Gastroesophageal sphincter (tissue), 4 donors: ENCODE data around the gene PGF. TPM values are rescaled to one million over a fixed set of nuclear protein-coding genes. Genes with fewer than 3 reads are reported as not detected.

Source experiments
- ATAC-seq: fragments of 150-250 bp; one replicate; pipeline ENCODE4 v1.9.1; 2016; ENCODE audit warnings: mild to moderate bottlenecking, moderate library complexity
- H3K27ac ChIP-seq, 4 donors: fragments of 200-600 bp; sonication (generic) in 3 of 4; 1 replicate in 3 of 4; 2 replicates in 1 of 4; pipeline ENCODE4 v1.5.1; 2016 to 2019
- H3K27me3 ChIP-seq: fragments of 200-600 bp; sonication (generic); one replicate; pipeline ENCODE4 v1.5.1; 2019
- H3K36me3 ChIP-seq, 2 donors: fragments of 200-600 bp; sonication (generic); one replicate each; pipeline ENCODE4 v1.5.1; 2019; ENCODE audit warnings: control low read depth in 1 of 2
- H3K4me1 ChIP-seq, 3 donors: fragments of 200-600 bp; sonication (generic); 1 replicate in 2 of 3; 2 replicates in 1 of 3; pipeline ENCODE4 v1.5.1; 2016 to 2019; ENCODE audit warnings: control low read depth in 2 of 3
- H3K4me3 ChIP-seq, 2 donors: fragments of 200-600 bp; sonication (generic); one replicate each; pipeline ENCODE4 v1.5.1; 2019; ENCODE audit warnings: mild to moderate bottlenecking in 1 of 2, moderate library complexity in 1 of 2
- H3K9me3 ChIP-seq, 3 donors: fragments of 200-600 bp; sonication (generic); one replicate each; pipeline ENCODE4 v1.5.1; 2017 to 2019; ENCODE audit warnings: control low read depth in 2 of 3
- EP300 ChIP-seq: sonication (generic); formaldehyde crosslinking; IDR thresholded peaks from one replicate; pipeline ENCODE4 v1.6.1; 2017; ENCODE audit warnings: antibody characterized with exemption, mild to moderate bottlenecking
- POLR2A ChIP-seq, 2 donors: fragments of 450-650 bp; IDR thresholded peaks; one replicate each; pipeline ENCODE4 v1.6.1; 2017; ENCODE audit warnings: antibody characterized with exemption in 2 of 2, mild to moderate bottlenecking in 2 of 2, moderate library complexity in 1 of 2
- POLR2AphosphoS5 ChIP-seq: sonication (generic); formaldehyde crosslinking; IDR thresholded peaks from one replicate; pipeline ENCODE4 v1.6.1; 2017; ENCODE audit warnings: antibody characterized with exemption
- WGBS, 2 donors: methylation state at CpG; one replicate each; pipeline ENCODE4 v1.1.5; 2018; ENCODE audit warnings: low coverage in 1 of 2; 5-methylcytosine and 5-hydroxymethylcytosine counted together
- total RNA-seq, 4 donors: library from RNA; depleted of rRNA; stranded (reverse); fragments of >200 nt; gene quantifications; one replicate each; pipeline ENCODE4 v1.1.0, GENCODE V29; 2016
- TF ChIP-seq, protein P1 (sequence below), 4 experiments: fragments of 200-600 bp in 2 of 4; fragments of 450-650 bp in 2 of 4; sonication (generic) in 1 of 4; IDR thresholded peaks; one replicate each; pipeline ENCODE4 v1.5.1; 2017 to 2019; ENCODE audit warnings: antibody characterized with exemption in 4 of 4, mild to moderate bottlenecking in 2 of 4, moderate library complexity in 2 of 4

The PGF gene
- total RNA-seq, 4 donors from 2014 or later, result 11.2 to 21.0 (median 16.5) TPM

DNA sequence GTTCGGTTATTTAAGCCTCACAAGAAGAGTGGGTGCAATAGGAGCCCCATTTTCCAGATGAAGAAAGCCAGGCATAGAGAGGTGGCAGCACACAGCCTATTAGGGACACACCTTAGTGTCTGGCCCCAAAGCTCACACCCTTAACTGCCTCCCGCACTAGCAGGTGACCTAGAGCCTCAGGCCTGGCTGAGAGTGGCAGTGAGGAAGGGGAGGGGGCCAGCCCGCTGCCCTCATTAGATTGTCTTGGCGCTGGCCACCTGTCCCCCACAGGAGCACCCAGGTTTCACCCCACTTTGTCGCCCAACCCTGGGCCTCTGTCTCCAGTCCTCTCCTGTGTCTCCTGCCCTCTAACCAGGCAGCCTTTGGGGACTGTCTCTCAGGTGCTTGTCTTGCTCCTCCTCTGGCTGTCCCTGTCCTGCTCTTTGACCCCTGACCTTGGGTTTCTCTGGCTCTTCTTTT lies 18.5 kb upstream of the PGF start:
- H3K4me3 ChIP-seq, result no peak overlapping the region
- no peak for ATAC-seq
- H3K36me3 ChIP-seq, result no peaks in the 10 kb centered on the region
- H3K27ac ChIP-seq, result peak overlapping the region in 2 of 4 donors; percentile 53 to 69
- H3K27me3 ChIP-seq, result no peaks in the 10 kb centered on the region
- 85 to 94% methylated on average over 4 to 5 of the region's 5 CpGs for whole genome bisulfite sequencing, 2 donors
- no peaks in the 10 kb centered on the region for H3K9me3 ChIP-seq
- peaks cover 0 to 52% (median 13%) of the 10 kb centered on the region in 3 donors for H3K4me1 ChIP-seq
- TF ChIP-seq, protein P1, sequence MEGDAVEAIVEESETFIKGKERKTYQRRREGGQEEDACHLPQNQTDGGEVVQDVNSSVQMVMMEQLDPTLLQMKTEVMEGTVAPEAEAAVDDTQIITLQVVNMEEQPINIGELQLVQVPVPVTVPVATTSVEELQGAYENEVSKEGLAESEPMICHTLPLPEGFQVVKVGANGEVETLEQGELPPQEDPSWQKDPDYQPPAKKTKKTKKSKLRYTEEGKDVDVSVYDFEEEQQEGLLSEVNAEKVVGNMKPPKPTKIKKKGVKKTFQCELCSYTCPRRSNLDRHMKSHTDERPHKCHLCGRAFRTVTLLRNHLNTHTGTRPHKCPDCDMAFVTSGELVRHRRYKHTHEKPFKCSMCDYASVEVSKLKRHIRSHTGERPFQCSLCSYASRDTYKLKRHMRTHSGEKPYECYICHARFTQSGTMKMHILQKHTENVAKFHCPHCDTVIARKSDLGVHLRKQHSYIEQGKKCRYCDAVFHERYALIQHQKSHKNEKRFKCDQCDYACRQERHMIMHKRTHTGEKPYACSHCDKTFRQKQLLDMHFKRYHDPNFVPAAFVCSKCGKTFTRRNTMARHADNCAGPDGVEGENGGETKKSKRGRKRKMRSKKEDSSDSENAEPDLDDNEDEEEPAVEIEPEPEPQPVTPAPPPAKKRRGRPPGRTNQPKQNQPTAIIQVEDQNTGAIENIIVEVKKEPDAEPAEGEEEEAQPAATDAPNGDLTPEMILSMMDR (IDR thresholded peaks at IDR 0.05), result no peak
- TF ChIP-seq EP300 (no peak), POLR2A (IDR thresholded peaks at IDR 0.05) (no peak), POLR2AphosphoS5 (no peak)

DNA sequence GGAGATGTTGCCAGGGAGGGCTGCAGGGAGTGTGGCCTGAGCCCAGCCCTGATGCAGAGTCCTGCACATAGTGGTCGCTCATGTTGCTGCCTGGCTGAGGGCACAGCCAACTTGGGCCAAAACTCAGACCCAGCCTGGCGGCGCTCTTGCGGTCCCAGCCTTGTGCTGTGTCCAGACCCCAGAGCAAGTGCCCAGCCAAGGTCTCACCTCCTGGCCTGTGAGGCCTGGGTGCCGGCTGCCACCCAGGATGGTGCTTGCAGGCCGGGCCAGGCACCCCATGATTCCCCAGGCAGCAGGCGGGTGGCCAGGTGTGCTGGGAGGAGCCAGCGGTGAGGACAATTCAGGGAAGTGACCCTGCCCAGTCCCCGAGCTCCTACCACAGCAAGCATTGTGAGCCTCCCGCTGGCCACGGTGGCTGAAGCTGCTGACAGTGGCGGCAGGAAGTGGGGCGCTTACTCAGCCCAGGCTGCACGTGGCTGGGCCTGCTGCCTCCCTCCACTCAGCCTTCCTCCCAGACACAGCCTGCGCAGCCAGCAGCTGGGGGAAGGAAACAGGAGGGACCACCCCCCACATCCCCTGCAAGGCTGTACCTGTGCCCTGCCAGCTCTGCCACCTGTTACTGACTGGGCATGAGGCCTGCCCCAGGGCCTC lies 17.7 kb upstream of the PGF start:
- H3K27me3 ChIP-seq, result no peaks in the 10 kb centered on the region
- H3K9me3 ChIP-seq, result no peaks in the 10 kb centered on the region
- no peak for TF ChIP-seq POLR2A (IDR thresholded peaks at IDR 0.05)
- peak; percentile 31 for TF ChIP-seq POLR2AphosphoS5
- no peak overlapping the region for H3K4me3 ChIP-seq
- H3K27ac ChIP-seq, result peak overlapping the region in 2 of 4 donors; percentile 53 to 69
- no peaks in the 10 kb centered on the region for H3K36me3 ChIP-seq
- ATAC-seq, result peak; percentile 58
- peaks cover 0 to 46% (median 13%) of the 10 kb centered on the region in 3 donors for H3K4me1 ChIP-seq
- whole genome bisulfite sequencing, 2 donors, result no CpG with 5 or more reads among the region's 15 CpGs

DNA sequence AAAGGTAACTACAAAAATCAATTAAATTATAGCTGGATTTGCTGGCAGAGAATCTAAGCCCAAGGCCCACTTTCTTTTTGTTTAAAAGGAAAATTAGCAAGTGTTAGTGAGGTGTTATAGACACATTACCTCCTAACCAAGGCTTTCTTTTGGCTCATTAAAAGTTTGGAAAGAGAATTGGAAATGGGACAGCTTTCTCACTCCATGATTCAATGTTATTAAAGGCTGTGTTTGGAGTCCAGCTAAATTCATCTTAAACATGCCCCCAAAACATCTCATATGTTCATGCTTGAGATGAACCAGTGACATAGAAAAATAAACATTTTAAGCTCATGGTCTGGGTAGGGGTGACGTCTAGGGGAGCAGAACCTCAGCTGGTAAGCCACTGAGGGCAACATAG lies 13.4 kb upstream of the PGF start:
- Histone ChIP-seq H3K27ac (no peak overlapping the region), H3K36me3 (no peaks in the 10 kb centered on the region), H3K9me3 (no peaks in the 10 kb centered on the region), H3K27me3 (no peaks in the 10 kb centered on the region), H3K4me3 (no peak overlapping the region), H3K4me1 (peaks cover 0 to 25% (median 4%) of the 10 kb centered on the region in 3 donors)
- no peak for ATAC-seq
- TF ChIP-seq POLR2AphosphoS5, result no peak
- no peak for TF ChIP-seq POLR2A (IDR thresholded peaks at IDR 0.05)
- TF ChIP-seq, protein P1 (IDR thresholded peaks at IDR 0.05), result no peak
- TF ChIP-seq EP300, result no peak
- WGBS, 2 donors, result 46 to 67% methylated on average over 1 of the region's 1 CpG

DNA sequence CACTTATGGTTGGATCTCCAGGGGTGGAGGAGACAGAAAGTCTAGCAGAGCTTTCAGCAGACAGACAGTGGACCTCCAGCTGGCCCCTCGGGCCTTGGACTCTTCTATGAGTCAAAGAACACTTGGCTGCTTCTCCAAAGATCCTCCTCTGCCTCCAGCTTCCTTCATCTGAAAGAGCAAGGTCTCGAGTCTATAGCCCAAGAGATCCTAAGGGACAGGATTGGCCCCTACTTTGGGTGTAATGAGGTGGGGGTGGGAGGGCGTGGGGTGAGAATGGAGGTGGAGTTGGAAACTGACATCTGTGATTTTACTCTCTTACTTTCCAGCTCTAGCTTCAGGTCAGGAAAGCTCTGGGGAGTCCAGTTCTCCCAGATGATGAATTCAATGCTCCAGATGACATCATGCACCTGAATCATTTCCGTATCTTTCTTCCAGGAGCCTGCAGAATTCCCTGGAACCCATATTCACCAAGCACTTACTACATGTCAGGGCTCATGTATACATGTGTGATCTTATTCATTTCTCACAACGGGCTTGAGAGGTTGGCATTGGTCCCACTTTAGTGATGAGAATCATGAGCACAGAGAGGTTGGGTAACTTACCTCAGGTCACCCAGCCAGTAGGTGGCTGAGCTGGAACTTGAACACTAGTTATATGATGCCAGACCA lies 10.2 kb upstream of the PGF start:
- 56% methylated on average over 5 of the region's 5 CpGs; no CpG with 5 or more reads in 1 of the 2 donors for WGBS, 2 donors
- Histone ChIP-seq H3K9me3 (no peaks in the 10 kb centered on the region), H3K27ac (no peak overlapping the region), H3K36me3 (no peaks in the 10 kb centered on the region), H3K4me3 (no peak overlapping the region), H3K27me3 (no peaks in the 10 kb centered on the region), H3K4me1 (peaks cover 0 to 21% (median 0%) of the 10 kb centered on the region in 3 donors)
- TF ChIP-seq EP300 (no peak), POLR2A (IDR thresholded peaks at IDR 0.05) (no peak), POLR2AphosphoS5 (no peak)
- TF ChIP-seq, protein P1 (IDR thresholded peaks at IDR 0.05), result no peak
- ATAC-seq, result peak; percentile 21

DNA sequence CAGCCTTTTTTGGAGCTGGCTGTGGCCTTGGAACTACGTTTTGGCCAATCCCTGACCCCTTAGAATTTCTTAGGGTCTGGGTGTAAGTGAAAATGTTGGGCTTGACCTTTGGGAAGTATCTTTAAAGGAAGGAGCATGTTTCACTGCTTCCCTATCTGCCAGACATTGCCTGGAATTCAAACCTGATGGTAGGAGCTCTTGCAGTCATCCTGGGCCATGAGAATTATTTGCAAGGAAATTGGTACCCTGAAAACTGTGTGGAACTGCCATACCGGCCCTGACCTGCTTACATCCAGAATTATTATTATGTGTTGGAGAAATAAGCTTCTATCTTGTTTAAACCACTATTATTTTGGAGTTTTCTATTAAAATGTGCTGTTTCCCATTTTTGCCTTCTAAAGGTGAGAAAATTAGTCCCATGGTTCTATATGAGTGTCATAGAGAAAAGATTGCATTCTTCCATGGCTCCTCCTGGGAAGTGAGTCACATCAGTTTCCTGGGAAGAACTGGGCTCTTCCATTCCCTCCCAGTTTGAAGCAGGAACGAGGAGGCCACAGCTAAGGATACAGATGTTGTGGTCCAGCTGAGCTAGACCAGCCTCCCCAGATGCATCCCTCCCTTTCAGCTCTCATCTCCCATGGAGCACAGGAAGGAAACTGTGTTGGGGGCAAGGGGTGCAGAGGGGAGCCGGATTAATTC lies 9.5 kb upstream of the PGF start:
- no peak for ATAC-seq
- 89 to 93% methylated on average over 2 of the region's 4 CpGs for WGBS, 2 donors

More for the DNA sequence above, 9.5 kb upstream of the PGF start:
- H3K4me1 ChIP-seq, result peaks cover 0 to 21% (median 0%) of the 10 kb centered on the region in 3 donors
- no peaks in the 10 kb centered on the region for H3K27me3 ChIP-seq
- no peak overlapping the region for H3K4me3 ChIP-seq
- no peaks in the 10 kb centered on the region for H3K9me3 ChIP-seq
- TF ChIP-seq, protein P1 (IDR thresholded peaks at IDR 0.05), result no peak
- TF ChIP-seq EP300 (no peak), POLR2AphosphoS5 (no peak), POLR2A (IDR thresholded peaks at IDR 0.05) (no peak)
- no peak overlapping the region for H3K27ac ChIP-seq
- no peaks in the 10 kb centered on the region for H3K36me3 ChIP-seq
